ENCODE measurements around the gene SORBS1.

The SORBS1 gene

GRCh38 chr10:95459446-95460045 is 101.6 kb downstream of the SORBS1 start:
- no peak for DNase-seq (ENCODE audit: low spot score)

- no peak for DNase-seq (ENCODE audit: low spot score)
Observed at GRCh38 chr10:95458871-95459270, 102.3 kb downstream of the SORBS1 start.

GRCh38 chr10:95458014-95458413 is 103.2 kb downstream of the SORBS1 start:
- no peak for DNase-seq (ENCODE audit: low spot score)

DNA sequence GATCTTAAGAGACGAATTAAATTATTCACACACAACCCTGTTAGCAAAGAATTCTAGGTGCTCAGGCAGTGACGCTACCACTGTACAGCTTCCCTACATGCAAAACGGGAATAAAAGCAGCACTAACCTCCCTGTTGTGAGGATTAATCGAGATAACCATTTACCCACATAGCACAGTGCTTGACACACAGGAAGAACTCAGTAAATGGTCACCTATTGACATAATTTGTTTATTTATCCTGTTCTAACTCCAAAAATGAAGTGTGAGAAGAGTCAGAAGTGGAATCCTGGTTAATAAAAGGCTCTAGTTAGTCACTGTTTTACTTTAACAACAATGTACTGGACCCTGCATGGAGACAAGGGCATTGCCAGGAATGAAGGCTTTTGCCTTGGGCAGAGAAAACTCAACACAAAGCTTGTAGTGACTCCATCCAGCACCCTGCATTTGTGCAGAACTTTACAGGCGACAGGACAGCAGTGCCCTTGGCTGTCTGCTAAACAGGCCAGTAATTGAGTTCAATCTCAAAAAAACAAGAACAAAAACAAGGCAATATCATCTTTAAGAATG is 103.8 kb downstream of the SORBS1 start:
- no peak for DNase-seq (ENCODE audit: low spot score)

DNA sequence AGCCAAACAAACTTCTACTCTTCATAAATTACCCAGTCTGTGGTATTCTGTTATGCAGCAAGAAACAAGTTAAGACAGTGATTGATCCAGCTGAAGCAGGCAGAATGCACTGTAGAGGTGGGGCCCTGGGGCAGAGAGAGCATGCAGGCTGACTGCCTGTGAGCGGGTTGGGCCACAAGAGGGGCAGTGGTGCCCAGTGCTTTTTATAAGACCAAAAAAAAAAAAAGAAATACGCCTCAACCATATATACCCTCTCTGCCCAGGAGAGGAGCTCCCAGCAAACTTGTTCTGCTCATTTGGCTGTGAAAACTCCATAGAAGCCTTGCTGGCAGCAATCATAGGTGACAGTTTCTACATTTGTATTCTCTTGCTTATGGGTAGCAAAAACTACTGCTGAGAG is 104.7 kb downstream of the SORBS1 start:
- no peak for DNase-seq (ENCODE audit: low spot score)

DNA sequence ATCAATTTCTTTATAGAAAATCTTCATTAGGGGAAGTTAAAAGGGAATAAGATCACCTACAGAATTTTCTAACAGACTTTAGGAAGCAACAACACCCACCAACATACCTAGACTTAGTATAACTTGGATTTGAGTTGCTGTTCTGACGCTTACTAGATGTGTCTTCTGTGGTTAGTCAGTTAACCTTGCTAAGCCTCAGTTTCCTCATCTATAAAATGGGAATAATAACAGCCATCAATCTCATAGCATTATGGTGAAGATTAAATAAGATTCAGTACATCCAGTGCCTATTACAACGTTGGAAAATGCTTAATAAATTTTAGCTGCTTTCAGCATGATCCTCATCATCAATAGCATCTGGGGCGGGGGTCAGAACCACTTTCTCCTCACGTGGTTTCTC is 106.2 kb downstream of the SORBS1 start:
- no peak for DNase-seq (ENCODE audit: low spot score)

DNA sequence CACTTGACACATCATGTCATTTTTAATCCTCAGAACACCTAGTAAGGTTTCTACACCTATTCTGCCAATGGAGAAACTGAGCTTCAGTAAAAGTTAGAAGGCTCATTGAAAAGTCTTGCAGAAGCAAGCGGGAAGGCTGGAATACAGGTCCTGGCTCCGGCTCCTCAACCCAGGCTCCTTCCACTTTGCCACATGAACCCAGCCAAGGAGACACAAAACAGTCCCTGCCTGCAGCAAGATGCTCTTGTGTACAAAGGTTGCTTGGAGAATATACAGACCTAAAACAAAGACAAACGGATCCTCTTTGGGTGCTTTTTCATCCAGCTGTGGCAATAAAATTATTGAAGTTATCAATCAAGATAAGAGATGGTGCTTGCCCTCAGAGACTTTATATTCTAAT is 106.8 kb downstream of the SORBS1 start:
- no peak for DNase-seq (ENCODE audit: low spot score)

GRCh38 chr10:95451568-95452524 is 109.3 kb downstream of the SORBS1 start:
- DNase-seq (ENCODE audit: low spot score), result peak; percentile 95

DNA sequence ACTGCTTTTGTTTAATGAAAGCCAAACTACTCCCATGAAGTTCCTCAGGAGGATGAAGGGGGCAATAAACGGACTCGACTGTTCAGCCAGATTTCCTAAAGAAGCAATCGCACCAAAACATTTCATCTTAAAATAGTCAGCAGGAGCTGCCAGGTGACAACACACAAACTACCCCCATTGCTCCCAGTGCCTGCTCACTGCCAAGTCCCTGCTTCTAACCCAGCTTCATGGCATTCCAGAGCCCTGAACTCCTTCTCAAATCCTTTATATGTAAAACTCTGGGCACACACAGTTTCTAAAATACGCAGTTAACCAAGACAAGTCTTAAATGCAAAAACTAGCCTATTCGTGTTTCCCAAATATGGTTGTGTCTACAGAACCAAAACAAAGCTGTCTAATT is 110.0 kb downstream of the SORBS1 start:
- DNase-seq (ENCODE audit: low spot score), result no peak

GRCh38 chr10:95450188-95450587 is 111.0 kb downstream of the SORBS1 start:
- DNase-seq (ENCODE audit: low spot score), result no peak

GRCh38 chr10:95447685-95448084 is 113.5 kb downstream of the SORBS1 start:
- DNase-seq (ENCODE audit: low spot score), result peak; percentile 40

GRCh38 chr10:95445837-95446486 is 115.2 kb downstream of the SORBS1 start:
- DNase-seq (ENCODE audit: low spot score), result peak; percentile 83

GRCh38 chr10:95445223-95445836 is 115.8 kb downstream of the SORBS1 start:
- peak; percentile 59 for DNase-seq (ENCODE audit: low spot score)

DNA sequence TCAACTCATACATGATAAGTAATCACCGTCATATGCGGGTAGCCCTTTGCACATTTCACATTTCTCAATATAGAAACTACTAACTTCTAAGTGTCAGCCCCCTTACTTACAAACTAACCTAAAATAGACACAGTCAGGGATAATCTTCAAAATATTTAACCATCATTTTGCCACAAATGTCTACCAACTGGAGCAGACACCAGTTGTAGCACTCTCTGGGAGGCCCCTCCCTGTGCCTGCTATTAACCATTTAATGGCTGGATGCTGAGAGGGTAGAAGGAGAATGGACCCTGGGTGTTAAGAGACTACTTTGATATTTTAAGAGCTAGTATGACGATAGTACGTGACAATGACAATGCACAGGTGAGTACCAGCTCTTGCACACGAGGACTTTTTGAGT is 116.4 kb downstream of the SORBS1 start:
- DNase-seq (ENCODE audit: low spot score), result no peak

- no peak for DNase-seq (ENCODE audit: low spot score)
Observed at GRCh38 chr10:95443636-95444035, 117.5 kb downstream of the SORBS1 start.

DNA sequence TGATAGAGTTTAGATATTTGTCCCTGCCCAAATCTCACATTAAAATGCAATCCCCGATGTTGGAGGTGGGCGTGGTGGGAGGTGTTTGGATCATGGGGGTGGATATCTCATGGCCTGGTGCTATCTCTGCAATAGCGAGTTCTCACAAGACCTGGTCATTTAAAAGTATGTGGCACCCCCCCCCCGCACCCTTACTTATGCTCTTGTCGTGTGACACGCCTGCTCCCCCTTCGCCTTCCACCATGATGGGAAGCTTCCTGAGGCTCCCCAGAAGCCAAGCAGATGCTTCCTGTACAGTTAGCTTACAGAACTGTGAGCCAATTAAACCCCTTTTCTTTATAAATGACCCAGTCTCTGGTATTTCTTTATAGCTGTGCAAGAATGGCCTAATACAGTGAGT is 118.8 kb downstream of the SORBS1 start:
- DNase-seq (ENCODE audit: low spot score), result no peak

- DNase-seq (ENCODE audit: low spot score), result no peak
Observed at GRCh38 chr10:95441547-95441923, 119.6 kb downstream of the SORBS1 start.

DNA sequence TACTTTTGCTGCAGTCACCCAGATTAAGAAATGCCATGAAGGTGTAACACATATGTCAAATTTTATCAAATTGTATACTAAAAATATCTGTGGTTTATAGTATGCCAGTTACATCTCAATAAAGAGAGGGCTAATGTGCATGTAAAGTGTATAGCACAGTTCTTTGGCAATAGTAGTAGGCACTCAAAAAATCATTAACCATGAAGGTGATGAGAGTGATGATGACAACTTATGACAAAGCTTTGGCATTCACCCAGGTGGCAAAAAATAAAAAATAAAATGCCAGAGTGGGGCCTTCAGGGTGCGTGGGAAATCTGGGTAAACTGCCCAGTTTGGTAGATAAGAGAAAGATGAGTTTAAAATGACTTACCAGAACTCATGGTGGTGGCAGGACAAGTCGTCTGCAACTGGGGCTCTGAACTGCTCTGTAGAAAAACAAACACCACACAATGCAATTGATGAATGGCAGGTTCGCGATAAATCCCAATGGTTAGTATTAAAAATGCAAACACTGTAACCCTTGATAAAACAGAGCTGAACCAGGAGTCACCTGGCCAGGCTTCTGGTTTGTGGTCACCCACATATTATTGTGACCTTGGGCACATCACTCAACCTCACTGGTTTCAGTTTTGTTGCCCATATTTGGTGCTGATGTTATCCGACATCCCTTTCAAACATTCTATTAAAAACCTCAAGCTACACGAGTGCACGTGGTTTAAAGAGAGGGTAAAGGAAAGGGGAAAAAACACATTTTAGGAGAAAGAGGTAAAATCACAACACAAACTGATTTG is 120.2 kb downstream of the SORBS1 start:
- no peak for DNase-seq (ENCODE audit: low spot score)

DNA sequence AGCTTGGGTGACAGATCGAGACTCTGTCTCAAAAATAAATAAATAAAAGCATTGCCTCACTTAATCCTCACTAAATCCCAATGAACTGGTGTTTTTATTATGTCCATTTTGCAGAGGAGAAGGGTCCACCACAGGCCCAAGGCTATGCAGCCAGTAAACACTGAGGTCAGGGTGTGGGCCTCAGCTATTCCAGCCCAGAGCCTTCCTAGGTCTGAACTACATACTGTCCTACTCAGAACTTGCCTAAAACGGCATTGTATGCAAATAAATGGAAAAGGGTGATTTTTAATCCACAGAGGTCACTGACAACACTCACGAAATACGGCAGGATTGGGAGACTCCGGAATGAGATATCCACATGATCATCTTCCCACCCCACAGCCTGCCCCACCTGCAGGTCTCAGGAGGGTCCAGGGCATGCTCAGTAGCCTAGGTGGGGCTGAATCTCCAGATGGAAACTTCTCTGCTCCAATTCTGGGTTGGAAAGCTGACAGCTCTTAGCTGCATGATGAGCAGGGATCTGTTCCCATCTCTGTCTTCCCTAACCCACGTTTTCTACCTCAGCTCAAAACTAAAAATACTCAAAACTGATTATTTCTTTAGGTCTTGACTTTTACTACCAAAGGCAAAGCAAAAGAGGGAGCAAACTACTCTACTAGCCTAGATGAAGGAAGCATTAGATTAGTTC is 121.0 kb downstream of the SORBS1 start:
- DNase-seq (ENCODE audit: low spot score), result no peak

GRCh38 chr10:95438781-95439180 is 122.4 kb downstream of the SORBS1 start:
- no peak for DNase-seq (ENCODE audit: low spot score)

GRCh38 chr10:95437669-95438068 is 123.5 kb downstream of the SORBS1 start:
- no peak for DNase-seq (ENCODE audit: low spot score)

Data from COLO829 (cell line).